Stimulated activated naive CD8-positive, alpha-beta T cell treated with anti-CD3 and anti-CD28 coated beads, Interleukin-15, Interleukin-2, amounts not matched to agents 100 ng/mL and 50 ng/mL, for 24 hours (primary cell): ENCODE results near the gene CDKN2B-AS1.
A peak's percentile ranks its signal among the peaks of the same experiment; 100 is the strongest.

Experiments used
- H3K27ac Mint-ChIP-seq: one replicate; pipeline ENCODE4 v1.8.0; 2021; ENCODE audit warnings: mild to moderate bottlenecking, mixed read lengths
- H3K27me3 Mint-ChIP-seq: one replicate; pipeline ENCODE4 v1.8.0; 2021; ENCODE audit warnings: mixed read lengths
- H3K36me3 Mint-ChIP-seq: one replicate; pipeline ENCODE4 v1.8.0; 2021; ENCODE audit warnings: low read depth, mixed read lengths
- H3K4me1 Mint-ChIP-seq: one replicate; pipeline ENCODE4 v1.8.0; 2021; ENCODE audit warnings: low read depth, mixed read lengths
- H3K4me3 Mint-ChIP-seq: one replicate; pipeline ENCODE4 v1.8.0; 2021; ENCODE audit warnings: mild to moderate bottlenecking, mixed read lengths
- H3K9me3 Mint-ChIP-seq: one replicate; pipeline ENCODE4 v1.8.0; 2021; ENCODE audit warnings: mixed read lengths

The CDKN2B-AS1 gene

GRCh38 chr9:21991072-21991959 lies 3.3 kb upstream of the CDKN2B-AS1 start:
- H3K36me3 Mint-ChIP-seq, result no peaks in the 10 kb centered on the region
- H3K4me3 Mint-ChIP-seq, result no peak overlapping the region
- H3K9me3 Mint-ChIP-seq, result no peaks in the 10 kb centered on the region
- no peak overlapping the region for H3K27ac Mint-ChIP-seq
- H3K4me1 Mint-ChIP-seq, result peaks cover 21% of the 10 kb centered on the region
- H3K27me3 Mint-ChIP-seq, result peaks cover 51% of the 10 kb centered on the region

- Mint-ChIP-seq H3K27me3 (peaks cover 50% of the 10 kb centered on the region), H3K4me3 (peak overlapping the region; percentile 75), H3K36me3 (no peaks in the 10 kb centered on the region), H3K9me3 (no peaks in the 10 kb centered on the region), H3K4me1 (peaks cover 25% of the 10 kb centered on the region), H3K27ac (no peak overlapping the region)
Measured at GRCh38 chr9:21993007-21993406, 1.6 kb upstream of the CDKN2B-AS1 start.

- H3K4me1 Mint-ChIP-seq, result peaks cover 25% of the 10 kb centered on the region
- H3K4me3 Mint-ChIP-seq, result peak within 1 kb of the TSS; percentile 87
- no peaks in the 10 kb centered on the region for H3K36me3 Mint-ChIP-seq
- no peaks in the 10 kb centered on the region for H3K9me3 Mint-ChIP-seq
- peaks cover 46% of the 10 kb centered on the region for H3K27me3 Mint-ChIP-seq
- H3K27ac Mint-ChIP-seq, result peak within 1 kb of the TSS; percentile 86
Measured at GRCh38 chr9:21993893-21994555, 567 bp upstream of the CDKN2B-AS1 start, which contains the start of gene CDKN2A. TSS of gene CDKN2A (minus strand) at chr9:21994392.

GRCh38 chr9:21995006-21995665 lies 545 bp downstream of the CDKN2B-AS1 start:
- H3K27me3 Mint-ChIP-seq, result peaks cover 43% of the 10 kb centered on the region
- H3K9me3 Mint-ChIP-seq, result no peaks in the 10 kb centered on the region
- no peaks in the 10 kb centered on the region for H3K36me3 Mint-ChIP-seq
- peak overlapping the region; percentile 86 for H3K27ac Mint-ChIP-seq
- H3K4me1 Mint-ChIP-seq, result peaks cover 21% of the 10 kb centered on the region
- peak overlapping the region; percentile 87 for H3K4me3 Mint-ChIP-seq

GRCh38 chr9:21995666-21996398 lies 1.2 kb downstream of the CDKN2B-AS1 start:
- peaks cover 41% of the 10 kb centered on the region for H3K27me3 Mint-ChIP-seq
- no peaks in the 10 kb centered on the region for H3K36me3 Mint-ChIP-seq
- H3K27ac Mint-ChIP-seq, result no peak overlapping the region
- H3K9me3 Mint-ChIP-seq, result no peaks in the 10 kb centered on the region
- H3K4me1 Mint-ChIP-seq, result peaks cover 21% of the 10 kb centered on the region
- peak overlapping the region; percentile 87 for H3K4me3 Mint-ChIP-seq

GRCh38 chr9:21996438-21996837 lies 1.8 kb downstream of the CDKN2B-AS1 start:
- H3K27me3 Mint-ChIP-seq, result peaks cover 43% of the 10 kb centered on the region
- peak overlapping the region; percentile 87 for H3K4me3 Mint-ChIP-seq
- H3K36me3 Mint-ChIP-seq, result no peaks in the 10 kb centered on the region
- peaks cover 21% of the 10 kb centered on the region for H3K4me1 Mint-ChIP-seq
- no peaks in the 10 kb centered on the region for H3K9me3 Mint-ChIP-seq
- H3K27ac Mint-ChIP-seq, result no peak overlapping the region

GRCh38 chr9:21996858-21997257 lies 2.3 kb downstream of the CDKN2B-AS1 start:
- H3K4me3 Mint-ChIP-seq, result peak overlapping the region; percentile 87
- H3K27ac Mint-ChIP-seq, result no peak overlapping the region
- no peaks in the 10 kb centered on the region for H3K36me3 Mint-ChIP-seq
- H3K4me1 Mint-ChIP-seq, result peaks cover 21% of the 10 kb centered on the region
- peaks cover 45% of the 10 kb centered on the region for H3K27me3 Mint-ChIP-seq
- no peaks in the 10 kb centered on the region for H3K9me3 Mint-ChIP-seq

- no peaks in the 10 kb centered on the region for H3K9me3 Mint-ChIP-seq
- H3K27me3 Mint-ChIP-seq, result peaks cover 51% of the 10 kb centered on the region
- no peak overlapping the region for H3K4me3 Mint-ChIP-seq
- H3K27ac Mint-ChIP-seq, result no peak overlapping the region
- H3K36me3 Mint-ChIP-seq, result no peaks in the 10 kb centered on the region
- H3K4me1 Mint-ChIP-seq, result peaks cover 21% of the 10 kb centered on the region
Measured at GRCh38 chr9:21997480-21997879, 2.9 kb downstream of the CDKN2B-AS1 start.

- H3K27ac Mint-ChIP-seq, result no peak overlapping the region
- H3K4me3 Mint-ChIP-seq, result no peak overlapping the region
- H3K9me3 Mint-ChIP-seq, result no peaks in the 10 kb centered on the region
- H3K36me3 Mint-ChIP-seq, result no peaks in the 10 kb centered on the region
- peaks cover 21% of the 10 kb centered on the region for H3K4me1 Mint-ChIP-seq
- H3K27me3 Mint-ChIP-seq, result peaks cover 57% of the 10 kb centered on the region
Measured at GRCh38 chr9:21998026-21998425, 3.4 kb downstream of the CDKN2B-AS1 start.

GRCh38 chr9:22002038-22002437 lies 7.4 kb downstream of the CDKN2B-AS1 start:
- H3K9me3 Mint-ChIP-seq, result no peaks in the 10 kb centered on the region
- H3K4me3 Mint-ChIP-seq, result no peak overlapping the region
- H3K27me3 Mint-ChIP-seq, result peaks cover 83% of the 10 kb centered on the region
- no peaks in the 10 kb centered on the region for H3K36me3 Mint-ChIP-seq
- H3K27ac Mint-ChIP-seq, result no peak overlapping the region
- H3K4me1 Mint-ChIP-seq, result peaks cover 10% of the 10 kb centered on the region

GRCh38 chr9:22005021-22005701 lies 10.6 kb downstream of the CDKN2B-AS1 start:
- H3K27ac Mint-ChIP-seq, result no peak overlapping the region
- H3K36me3 Mint-ChIP-seq, result no peaks in the 10 kb centered on the region
- peak overlapping the region; percentile 34 for H3K4me3 Mint-ChIP-seq
- no peaks in the 10 kb centered on the region for H3K9me3 Mint-ChIP-seq
- H3K27me3 Mint-ChIP-seq, result peaks cover 84% of the 10 kb centered on the region
- peaks cover 16% of the 10 kb centered on the region for H3K4me1 Mint-ChIP-seq

GRCh38 chr9:22005702-22006606 lies 11.4 kb downstream of the CDKN2B-AS1 start:
- no peak overlapping the region for H3K27ac Mint-ChIP-seq
- peaks cover 85% of the 10 kb centered on the region for H3K27me3 Mint-ChIP-seq
- no peaks in the 10 kb centered on the region for H3K36me3 Mint-ChIP-seq
- peak overlapping the region; percentile 34 for H3K4me3 Mint-ChIP-seq
- peaks cover 16% of the 10 kb centered on the region for H3K4me1 Mint-ChIP-seq
- H3K9me3 Mint-ChIP-seq, result no peaks in the 10 kb centered on the region

- peaks cover 16% of the 10 kb centered on the region for H3K4me1 Mint-ChIP-seq
- peak overlapping the region; percentile 80 for H3K4me3 Mint-ChIP-seq
- no peak overlapping the region for H3K27ac Mint-ChIP-seq
- no peaks in the 10 kb centered on the region for H3K36me3 Mint-ChIP-seq
- H3K9me3 Mint-ChIP-seq, result no peaks in the 10 kb centered on the region
- peaks cover 63% of the 10 kb centered on the region for H3K27me3 Mint-ChIP-seq
Measured at GRCh38 chr9:22008384-22008716, 13.8 kb downstream of the CDKN2B-AS1 start.
